GM18502 (cell line): Measurements from ENCODE around the gene TRIM47.
"Not testable (repeated sequence)": the region's sequence is repeated elsewhere in the genome, so short reads cannot be mapped to it uniquely, and the experiment has no call there.

Experiments used
- ATAC-seq: cut with Tn5 transposase; IDR thresholded peaks from one replicate; pipeline ENCODE4 v1.9.1; 2021; ENCODE audit warnings: mild to moderate bottlenecking; ENCODE audit not compliant: unreplicated experiment, poor library complexity

The TRIM47 gene

GRCh38 chr17:75892556-75893224, 14.3 kb upstream of the TRIM47 start:
- ATAC-seq, result no peak

GRCh38 chr17:75891605-75892555, 13.5 kb upstream of the TRIM47 start:
- no peak for ATAC-seq

- ATAC-seq, result no peak
Measured at GRCh38 chr17:75891022-75891604, 12.7 kb upstream of the TRIM47 start.

GRCh38 chr17:75889454-75889853, 11.1 kb upstream of the TRIM47 start:
- no peak for ATAC-seq

- no peak for ATAC-seq
Measured at GRCh38 chr17:75888484-75888883, 10.1 kb upstream of the TRIM47 start.

DNA sequence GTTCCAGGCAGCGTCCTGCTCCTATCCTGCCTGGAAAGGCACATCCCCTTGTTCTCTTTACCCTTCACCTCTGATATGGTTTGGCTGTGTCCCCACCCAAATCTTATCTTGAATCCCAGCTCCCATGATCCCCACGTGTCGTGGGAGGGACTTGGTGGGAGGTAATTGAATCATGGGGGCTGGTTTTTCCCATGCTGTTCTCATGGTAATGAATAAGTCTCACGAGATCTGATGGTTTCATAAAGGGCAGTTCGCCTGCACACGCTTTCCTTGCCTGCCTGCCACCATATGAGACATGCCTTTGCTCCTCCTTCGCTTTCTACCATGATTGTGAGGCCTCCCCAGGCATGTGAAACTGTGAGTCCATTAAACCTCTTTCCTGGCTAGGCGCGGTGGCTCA, 7.5 kb upstream of the TRIM47 start:
- not testable (repeated sequence) for ATAC-seq

GRCh38 chr17:75885431-75885830, 7.0 kb upstream of the TRIM47 start:
- no peak for ATAC-seq

GRCh38 chr17:75881678-75882454, 3.5 kb upstream of the TRIM47 start:
- no peak for ATAC-seq

- no peak for ATAC-seq
Measured at GRCh38 chr17:75880266-75880665, 1.9 kb upstream of the TRIM47 start.

- peak; percentile 57 for ATAC-seq
Measured at GRCh38 chr17:75877752-75878173, 618 bp downstream of the TRIM47 start.

DNA sequence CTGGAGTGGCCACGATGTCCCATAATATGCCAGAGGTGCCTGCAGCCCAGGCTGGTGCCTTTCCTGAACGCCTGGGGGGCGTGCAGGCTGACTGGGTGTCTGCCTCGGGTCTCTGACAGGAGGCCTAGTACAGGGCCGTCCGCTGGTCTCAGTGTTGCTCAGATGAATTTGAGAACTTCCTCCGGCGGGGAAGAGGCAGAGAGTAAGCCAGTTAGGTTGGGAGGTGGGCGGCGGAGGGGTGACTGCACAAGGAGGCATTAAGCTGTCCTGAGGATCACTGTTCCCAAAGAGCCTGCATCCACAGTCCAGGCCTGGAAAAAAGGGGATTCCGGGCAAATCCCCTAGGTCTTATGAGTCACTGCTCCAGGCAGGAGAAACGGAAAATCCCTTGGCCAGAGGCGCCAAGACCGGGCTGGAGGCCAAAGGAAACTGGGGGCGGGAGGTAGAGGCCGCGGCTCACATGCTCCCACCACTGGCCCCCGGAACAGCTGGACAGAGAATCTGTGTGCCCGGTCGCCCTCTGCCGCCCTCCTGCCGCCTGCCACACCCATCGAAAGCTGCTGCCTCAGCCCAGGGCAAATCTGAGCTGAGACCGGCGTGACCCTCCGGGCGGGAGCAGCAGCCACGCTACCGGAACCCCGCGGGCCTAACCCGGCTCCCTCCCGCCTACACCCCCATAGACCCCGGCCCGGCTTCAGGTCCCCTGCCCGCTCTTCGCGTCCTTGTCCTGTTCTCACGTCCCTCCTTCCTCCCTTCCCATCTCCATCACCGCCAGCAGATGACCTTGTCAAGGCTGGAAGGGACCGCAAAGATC, 1.2 kb downstream of the TRIM47 start:
- peak; percentile 19 for ATAC-seq

GRCh38 chr17:75876190-75876937, 2.0 kb downstream of the TRIM47 start:
- no peak for ATAC-seq

DNA sequence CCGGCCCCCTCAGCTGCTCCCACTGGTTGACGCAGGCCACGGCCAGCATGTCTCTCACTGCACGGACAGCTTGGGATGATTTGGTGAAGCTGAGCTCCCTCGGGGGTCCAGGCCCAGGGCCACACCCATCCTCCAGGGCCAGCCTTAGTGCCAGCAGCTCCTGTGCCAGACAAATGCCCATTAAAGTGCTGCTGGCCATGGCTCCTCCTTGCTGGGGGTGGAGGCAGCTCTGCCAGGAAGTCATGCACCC, 2.5 kb downstream of the TRIM47 start:
- ATAC-seq, result no peak

DNA sequence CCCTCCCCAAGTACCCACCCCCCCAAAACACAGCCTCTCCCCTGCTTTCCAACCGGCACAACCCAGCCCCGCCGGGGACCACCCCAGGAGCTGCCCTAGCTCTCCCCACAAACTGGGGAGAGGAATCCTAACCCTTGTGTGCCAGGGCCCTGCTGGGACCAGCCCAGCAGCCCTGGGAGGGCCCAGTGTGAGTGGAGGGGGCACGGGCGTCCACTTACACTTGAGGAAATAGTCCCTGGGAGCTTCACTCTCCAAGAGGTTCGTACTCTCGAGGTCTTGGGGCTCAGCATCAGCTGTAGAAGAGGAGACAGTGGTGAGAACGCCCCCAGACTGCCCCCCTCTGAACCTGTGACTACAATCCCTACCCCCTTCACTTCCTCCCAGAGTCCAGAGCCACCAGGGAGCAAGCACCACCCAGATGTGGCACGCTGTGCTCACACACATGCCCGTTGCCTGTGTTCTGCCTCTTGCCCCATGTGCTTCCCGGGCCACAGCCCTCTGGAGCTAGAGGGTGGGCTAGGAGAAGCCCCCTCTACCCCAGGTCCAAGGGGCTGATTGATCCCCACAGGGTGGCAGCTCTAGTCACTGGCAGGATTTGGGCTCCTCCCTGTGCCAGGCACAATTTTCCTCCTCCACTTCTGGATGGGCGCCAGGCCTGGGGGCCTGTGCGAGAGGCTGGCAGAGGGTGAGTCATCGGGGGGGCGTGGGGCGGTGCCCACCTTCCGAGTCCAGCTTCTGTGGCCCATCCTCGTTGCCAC, 3.0 kb downstream of the TRIM47 start:
- ATAC-seq, result no peak

DNA sequence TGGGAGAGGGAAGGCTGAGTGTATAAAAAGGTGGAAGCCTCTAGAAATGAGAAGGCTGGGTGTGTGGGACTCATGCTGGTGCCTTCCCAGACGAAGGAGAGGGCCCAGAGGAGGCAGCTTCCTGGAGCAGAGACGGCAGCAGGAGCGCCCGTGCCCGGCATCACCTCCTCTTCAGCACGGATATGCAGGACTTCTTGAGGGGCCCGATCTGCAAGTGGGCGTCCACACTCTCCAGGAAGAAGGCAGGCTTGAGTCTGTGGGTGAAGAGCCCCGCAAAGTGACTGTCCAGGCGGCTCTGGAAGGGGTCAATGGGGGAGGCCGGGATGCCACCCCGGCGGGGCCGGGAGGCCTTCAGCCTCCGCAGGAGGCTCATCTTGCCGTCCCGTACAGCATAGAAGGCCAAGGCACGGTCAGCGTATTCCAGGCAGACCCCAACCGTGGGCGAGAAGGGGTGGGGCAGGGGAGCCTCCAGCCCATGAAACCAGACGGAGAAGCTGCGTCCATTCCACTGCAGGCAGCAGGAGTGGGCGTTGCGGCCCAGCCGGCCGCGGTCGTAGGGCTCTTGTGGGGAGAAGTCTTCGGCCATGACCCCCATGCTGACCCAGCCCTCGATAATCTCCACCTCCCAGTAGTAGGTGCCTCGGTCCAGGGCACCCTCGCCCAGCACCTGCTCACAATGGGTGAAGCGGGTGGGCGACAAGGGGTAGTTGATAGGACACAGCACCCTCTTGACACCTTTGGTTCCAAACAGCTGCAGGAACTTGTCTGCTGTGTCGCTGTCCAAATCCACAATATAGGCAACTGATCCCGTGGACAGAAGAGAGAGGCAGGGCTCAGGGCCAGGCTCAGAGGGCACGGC, 3.8 kb downstream of the TRIM47 start:
- no peak for ATAC-seq

DNA sequence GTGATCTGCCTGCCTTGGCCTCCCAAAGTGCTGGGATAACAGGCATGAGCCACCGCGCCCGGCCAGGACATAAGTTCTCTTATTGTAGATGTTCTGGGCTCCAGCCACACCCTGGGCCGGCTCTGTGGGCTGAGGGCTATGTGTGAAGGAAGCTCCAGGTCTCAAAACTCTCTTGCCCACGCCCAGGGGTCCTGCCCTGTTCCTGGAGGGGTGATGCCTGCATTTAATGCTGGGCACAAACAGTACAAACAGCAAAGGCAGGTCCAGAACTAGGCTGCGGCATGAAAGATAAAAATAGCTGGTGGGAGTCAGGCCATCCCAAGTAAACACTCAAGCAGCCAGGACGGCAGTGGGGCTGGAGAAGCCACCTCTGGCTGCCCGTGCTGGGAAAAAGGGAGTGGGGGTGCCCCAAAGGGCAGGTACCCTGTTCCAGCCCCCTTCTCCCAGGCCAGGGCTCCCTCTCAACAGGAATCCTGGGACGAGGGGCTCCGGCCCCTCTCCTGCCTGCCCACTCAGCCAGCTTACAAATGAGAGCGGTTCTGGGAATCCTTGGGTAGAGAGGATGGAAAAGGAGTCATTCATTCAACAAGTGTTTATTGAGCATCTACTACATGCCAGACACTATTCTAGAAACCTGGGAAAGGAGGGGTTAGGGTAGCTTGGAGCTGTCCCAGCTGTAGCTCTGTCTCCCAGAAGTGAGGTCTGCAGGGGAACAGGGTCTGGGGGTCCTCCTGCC, 4.6 kb downstream of the TRIM47 start:
- ATAC-seq, result no peak
